Keratinocyte (primary cell): Measurements from ENCODE around the gene C3orf70.

ENCODE experiments used
- EZH2 ChIP-seq: IDR thresholded peaks from one replicate; pipeline ENCODE4 v1.6.1; 2012; ENCODE audit warnings: inconsistent platforms, mild to moderate bottlenecking, low read length, moderate library complexity
- TF ChIP-seq, protein P1 (sequence below), 3 experiments: IDR thresholded peaks in 1 of 3; conservative IDR thresholded peaks in 1 of 3; optimal IDR thresholded peaks in 1 of 3; 2 replicates in 2 of 3; 3 replicates in 1 of 3; pipeline versions ENCODE3 to v1.5.1; 2011; ENCODE audit warnings: low read length in 3 of 3, mild to moderate bottlenecking in 3 of 3, moderate library complexity in 2 of 3, control low read depth in 1 of 3, inconsistent platforms in 1 of 3; ENCODE audit not compliant: insufficient read depth in 2 of 3; ENCODE audit errors: extremely low read depth in 1 of 3

DNA sequence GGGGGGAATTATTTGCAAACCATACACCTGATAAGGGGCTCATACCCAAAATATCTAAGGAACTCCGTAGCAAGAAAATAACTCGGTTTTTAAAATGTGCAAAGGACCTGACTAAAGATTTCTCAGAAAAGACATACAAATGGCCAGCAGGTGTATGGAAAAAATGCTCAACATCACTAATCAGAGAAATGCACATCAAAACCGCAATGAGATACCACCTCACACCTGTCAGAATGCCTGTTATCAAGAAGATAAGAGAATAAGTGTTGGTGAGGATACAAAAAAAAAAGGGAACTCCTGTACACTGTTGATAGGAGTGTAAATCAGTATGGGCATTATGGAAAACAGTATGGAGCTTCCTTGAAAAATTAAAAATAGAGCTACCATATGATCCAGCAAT is 89.4 kb downstream of the C3orf70 start:
- TF ChIP-seq, protein P1, sequence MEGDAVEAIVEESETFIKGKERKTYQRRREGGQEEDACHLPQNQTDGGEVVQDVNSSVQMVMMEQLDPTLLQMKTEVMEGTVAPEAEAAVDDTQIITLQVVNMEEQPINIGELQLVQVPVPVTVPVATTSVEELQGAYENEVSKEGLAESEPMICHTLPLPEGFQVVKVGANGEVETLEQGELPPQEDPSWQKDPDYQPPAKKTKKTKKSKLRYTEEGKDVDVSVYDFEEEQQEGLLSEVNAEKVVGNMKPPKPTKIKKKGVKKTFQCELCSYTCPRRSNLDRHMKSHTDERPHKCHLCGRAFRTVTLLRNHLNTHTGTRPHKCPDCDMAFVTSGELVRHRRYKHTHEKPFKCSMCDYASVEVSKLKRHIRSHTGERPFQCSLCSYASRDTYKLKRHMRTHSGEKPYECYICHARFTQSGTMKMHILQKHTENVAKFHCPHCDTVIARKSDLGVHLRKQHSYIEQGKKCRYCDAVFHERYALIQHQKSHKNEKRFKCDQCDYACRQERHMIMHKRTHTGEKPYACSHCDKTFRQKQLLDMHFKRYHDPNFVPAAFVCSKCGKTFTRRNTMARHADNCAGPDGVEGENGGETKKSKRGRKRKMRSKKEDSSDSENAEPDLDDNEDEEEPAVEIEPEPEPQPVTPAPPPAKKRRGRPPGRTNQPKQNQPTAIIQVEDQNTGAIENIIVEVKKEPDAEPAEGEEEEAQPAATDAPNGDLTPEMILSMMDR (optimal IDR thresholded peaks at IDR 0.05 in 1 of 3, IDR thresholded peaks at IDR 0.05 in 1 of 3, conservative IDR thresholded peaks at IDR 0.05 in 1 of 3; ENCODE audit: extremely low read depth in 1 of 3, insufficient read depth in 2 of 3, low read length in 3 of 3) = no peak
- TF ChIP-seq EZH2 = no peak
